Nephron progenitor cell (in vitro differentiated cells): ENCODE data around the gene UGCG.
A peak's percentile ranks its signal among the peaks of the same experiment; 100 is the strongest.

Experiments
- DNase-seq: peaks from one replicate; pipeline ENCODE4 v3.0.0; 2021
- H3K27ac Mint-ChIP-seq: 2 replicates; pipeline ENCODE4 v1.8.0; 2021; ENCODE audit warnings: mild to moderate bottlenecking, moderate library complexity, mixed read lengths
- H3K27me3 Mint-ChIP-seq: 2 replicates; pipeline ENCODE4 v1.8.0; 2021; ENCODE audit warnings: mild to moderate bottlenecking, low read depth, mixed read lengths; ENCODE audit not compliant: poor library complexity
- H3K36me3 Mint-ChIP-seq: 2 replicates; pipeline ENCODE4 v1.8.0; 2021; ENCODE audit warnings: low read depth, mixed read lengths
- H3K4me1 Mint-ChIP-seq: 2 replicates; pipeline ENCODE4 v1.8.0; 2021; ENCODE audit warnings: mixed read lengths
- H3K4me3 Mint-ChIP-seq: 2 replicates; pipeline ENCODE4 v1.8.0; 2021; ENCODE audit warnings: mild to moderate bottlenecking, moderate library complexity, mixed read lengths
- H3K9me3 Mint-ChIP-seq: 2 replicates; pipeline ENCODE4 v1.8.0; 2021; ENCODE audit warnings: mild to moderate bottlenecking, moderate library complexity, mixed read lengths
- TF ChIP-seq, protein P1 (sequence below): fragments of 200-600 bp; sonication (generic); IDR thresholded peaks from 2 replicates; pipeline ENCODE4 v1.5.0; 2021; ENCODE audit warnings: antibody characterized with exemption

The UGCG gene

DNA sequence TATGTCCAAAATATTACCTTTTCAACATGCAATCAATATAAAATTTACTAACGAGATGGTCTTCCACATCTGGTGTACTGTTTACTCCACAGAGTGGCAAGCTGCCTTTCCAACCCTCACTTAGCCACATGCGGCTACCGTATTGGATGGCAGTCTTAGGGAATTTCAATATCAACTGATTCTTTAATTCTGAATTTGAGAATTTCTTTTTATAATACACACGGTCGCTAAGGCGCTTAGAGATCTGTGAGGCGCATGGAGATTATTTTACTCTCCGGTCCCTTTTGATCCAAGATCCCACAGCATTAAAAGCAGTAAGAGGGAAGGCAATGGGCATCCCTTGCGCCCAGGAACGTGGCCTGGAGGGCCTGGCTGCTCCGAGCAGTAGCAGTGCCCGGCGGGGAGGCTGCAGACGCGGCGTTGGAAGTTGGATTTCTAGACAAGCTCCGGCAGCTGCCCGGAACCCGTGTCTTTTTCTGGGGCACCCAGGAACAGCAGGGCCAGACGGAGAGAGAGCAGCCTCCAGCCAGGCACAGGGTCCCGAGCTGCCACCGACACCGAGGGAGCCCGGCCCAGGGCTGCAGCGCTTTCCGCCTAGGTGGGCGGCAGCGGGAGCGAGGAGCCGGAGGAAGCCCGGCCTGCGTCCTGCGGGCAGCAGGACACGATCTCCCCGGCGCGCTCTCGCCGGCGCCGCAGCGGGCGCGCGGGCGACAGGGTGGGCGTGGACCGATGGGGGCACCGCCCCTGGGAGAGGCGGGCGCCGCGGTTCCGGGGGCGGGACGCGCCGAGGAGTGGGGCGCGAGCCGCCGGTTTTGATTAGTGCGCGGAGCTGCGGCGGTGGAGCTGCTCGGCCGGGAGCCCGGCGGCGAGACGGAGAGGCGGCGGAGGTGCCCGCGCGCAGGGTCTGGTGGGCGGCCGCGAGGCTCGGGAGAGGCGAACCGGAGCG is at the start of gene UGCG:
UGCG (plus strand) TSS at position 819 of the 946 bp plus-strand sequence. CDS start 402 bp downstream, outside the sequence.
- H3K27ac Mint-ChIP-seq = peak within 1 kb of the TSS; percentile 95
- H3K4me3 Mint-ChIP-seq = peak within 1 kb of the TSS; percentile 89
- TF ChIP-seq, protein P1, sequence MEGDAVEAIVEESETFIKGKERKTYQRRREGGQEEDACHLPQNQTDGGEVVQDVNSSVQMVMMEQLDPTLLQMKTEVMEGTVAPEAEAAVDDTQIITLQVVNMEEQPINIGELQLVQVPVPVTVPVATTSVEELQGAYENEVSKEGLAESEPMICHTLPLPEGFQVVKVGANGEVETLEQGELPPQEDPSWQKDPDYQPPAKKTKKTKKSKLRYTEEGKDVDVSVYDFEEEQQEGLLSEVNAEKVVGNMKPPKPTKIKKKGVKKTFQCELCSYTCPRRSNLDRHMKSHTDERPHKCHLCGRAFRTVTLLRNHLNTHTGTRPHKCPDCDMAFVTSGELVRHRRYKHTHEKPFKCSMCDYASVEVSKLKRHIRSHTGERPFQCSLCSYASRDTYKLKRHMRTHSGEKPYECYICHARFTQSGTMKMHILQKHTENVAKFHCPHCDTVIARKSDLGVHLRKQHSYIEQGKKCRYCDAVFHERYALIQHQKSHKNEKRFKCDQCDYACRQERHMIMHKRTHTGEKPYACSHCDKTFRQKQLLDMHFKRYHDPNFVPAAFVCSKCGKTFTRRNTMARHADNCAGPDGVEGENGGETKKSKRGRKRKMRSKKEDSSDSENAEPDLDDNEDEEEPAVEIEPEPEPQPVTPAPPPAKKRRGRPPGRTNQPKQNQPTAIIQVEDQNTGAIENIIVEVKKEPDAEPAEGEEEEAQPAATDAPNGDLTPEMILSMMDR = no peak
- peaks cover 5% of the 10 kb centered on the region for H3K4me1 Mint-ChIP-seq
- no peaks in the 10 kb centered on the region for H3K27me3 Mint-ChIP-seq
- DNase-seq = peak; percentile 91
- no peaks in the 10 kb centered on the region for H3K9me3 Mint-ChIP-seq
- H3K36me3 Mint-ChIP-seq = no peaks in the 10 kb centered on the region

DNA sequence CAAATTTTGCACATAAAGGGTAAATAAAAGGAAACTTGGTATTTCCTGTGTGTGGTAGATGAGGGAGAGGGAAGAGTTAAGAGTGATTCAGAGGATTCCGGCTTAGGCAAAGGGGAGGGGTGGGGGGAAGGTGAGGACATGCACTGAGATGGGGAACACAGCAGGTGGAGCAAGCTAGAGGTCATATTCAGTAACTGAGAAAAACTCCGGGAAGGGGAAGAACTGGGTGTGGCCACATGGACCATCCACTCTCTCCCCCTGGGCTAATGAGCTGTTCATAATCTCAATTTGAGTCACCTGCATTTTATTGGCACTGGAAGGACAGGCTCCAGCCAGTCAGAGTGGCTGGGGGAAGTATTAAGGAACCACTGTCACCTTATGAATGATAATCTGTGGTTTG is 45.1 kb upstream of the UGCG start:
- H3K36me3 Mint-ChIP-seq = no peaks in the 10 kb centered on the region
- TF ChIP-seq, protein P1 = no peak
- H3K9me3 Mint-ChIP-seq = no peaks in the 10 kb centered on the region
- no peaks in the 10 kb centered on the region for H3K4me1 Mint-ChIP-seq
- DNase-seq = no peak
- H3K27me3 Mint-ChIP-seq = peaks cover 11% of the 10 kb centered on the region
- no peak overlapping the region for H3K27ac Mint-ChIP-seq
- no peak overlapping the region for H3K4me3 Mint-ChIP-seq

DNA sequence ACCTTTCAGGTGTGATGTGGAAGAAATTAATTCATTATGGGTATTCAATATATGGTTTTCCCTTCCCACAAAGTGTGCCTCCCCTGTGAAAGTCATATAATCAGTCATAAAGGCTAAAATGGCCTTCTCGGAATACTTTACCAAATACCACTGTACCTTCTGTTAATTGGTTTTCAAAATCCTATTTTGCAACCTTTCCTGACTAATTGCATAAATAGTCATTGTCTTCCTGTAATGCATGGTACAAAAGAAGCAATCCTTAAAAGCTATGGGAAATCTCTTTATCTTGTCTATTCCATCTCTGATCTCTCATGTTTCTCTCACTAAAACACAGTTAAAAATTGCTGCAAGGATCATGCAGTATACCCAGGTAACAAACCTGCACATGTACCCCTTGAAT is 44.3 kb upstream of the UGCG start:
- H3K27ac Mint-ChIP-seq = no peak overlapping the region
- TF ChIP-seq, protein P1 = no peak
- no peaks in the 10 kb centered on the region for H3K4me1 Mint-ChIP-seq
- H3K36me3 Mint-ChIP-seq = no peaks in the 10 kb centered on the region
- H3K4me3 Mint-ChIP-seq = no peak overlapping the region
- no peak for DNase-seq
- peaks cover 11% of the 10 kb centered on the region for H3K27me3 Mint-ChIP-seq
- peaks cover 3% of the 10 kb centered on the region for H3K9me3 Mint-ChIP-seq

- no peak for DNase-seq
- Mint-ChIP-seq H3K27ac (no peak overlapping the region), H3K9me3 (peaks cover 6% of the 10 kb centered on the region), H3K4me1 (peaks cover 4% of the 10 kb centered on the region), H3K27me3 (peaks cover 7% of the 10 kb centered on the region), H3K4me3 (no peak overlapping the region), H3K36me3 (no peaks in the 10 kb centered on the region)
- TF ChIP-seq, protein P1 = no peak
These were observed 43.2 kb upstream of the UGCG start for GRCh38 chr9:111853450-111853827.

DNA sequence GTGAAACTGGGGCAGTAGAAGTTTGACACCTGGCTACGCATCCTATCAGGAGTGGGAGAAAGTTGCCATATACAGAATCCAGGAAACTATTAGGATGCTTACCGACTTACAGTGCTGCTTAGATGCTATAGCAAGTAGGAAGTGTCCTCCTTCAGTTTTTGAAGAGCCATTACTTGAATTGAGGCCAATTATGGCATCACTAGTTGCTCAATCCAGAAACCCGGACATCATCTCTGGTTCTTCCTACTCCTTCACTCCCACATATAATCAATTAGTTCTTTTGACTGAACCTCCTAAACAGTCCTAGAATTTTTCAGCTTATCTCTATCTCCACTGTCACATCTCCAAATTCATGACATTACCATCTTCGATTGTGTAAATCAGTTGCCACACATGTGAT is 41.8 kb upstream of the UGCG start:
- Mint-ChIP-seq H3K9me3 (peaks cover 6% of the 10 kb centered on the region), H3K27ac (no peak overlapping the region), H3K36me3 (no peaks in the 10 kb centered on the region), H3K4me3 (no peak overlapping the region), H3K27me3 (peaks cover 7% of the 10 kb centered on the region), H3K4me1 (peaks cover 4% of the 10 kb centered on the region)
- no peak for DNase-seq
- TF ChIP-seq, protein P1 = no peak
